ENCODE measurements around the gene ARHGAP26. TPM values are rescaled to one million over a fixed set of nuclear protein-coding genes. Genes with fewer than 3 reads are reported as not detected.

ARHGAP26 gene
- total RNA-seq, 1 donor, result 7.6 TPM

- no peak for TF ChIP-seq CTCF (IDR thresholded peaks at IDR 0.05; ENCODE audit: extremely low read depth, low read depth, low read length)
- no peak for DNase-seq (ENCODE audit: insufficient read length, low spot score, missing footprints)
- Histone ChIP-seq H3K36me3 (ENCODE audit: insufficient read depth, low read length) (no peaks in the 10 kb centered on the region), H3K4me3 (ENCODE audit: insufficient read depth, low read length) (no peak overlapping the region), H2AFZ (ENCODE audit: low read length) (no peak overlapping the region), H3K4me2 (ENCODE audit: insufficient read depth, low read length) (no peak overlapping the region), H4K20me1 (ENCODE audit: insufficient read depth, low read length) (no peaks in the 10 kb centered on the region), H3K4me1 (ENCODE audit: insufficient read depth, low read length) (peaks cover 19% of the 10 kb centered on the region), H3K9me3 (ENCODE audit: low read depth, low read length) (no peaks in the 10 kb centered on the region), H3K27me3 (ENCODE audit: insufficient read depth, low read length) (no peaks in the 10 kb centered on the region), H3K27ac (ENCODE audit: low read depth, low read length) (peak overlapping the region; percentile 21), H3K79me2 (ENCODE audit: insufficient read depth, low read length) (no peaks in the 10 kb centered on the region)
Observed at GRCh38 chr5:142959683-142960657, 189.8 kb downstream of the ARHGAP26 start.

GRCh38 chr5:142961440-142962173 lies 191.4 kb downstream of the ARHGAP26 start:
- Histone ChIP-seq H3K27ac (ENCODE audit: low read depth, low read length) (no peak overlapping the region), H3K79me2 (ENCODE audit: insufficient read depth, low read length) (no peaks in the 10 kb centered on the region), H3K4me3 (ENCODE audit: insufficient read depth, low read length) (no peak overlapping the region), H4K20me1 (ENCODE audit: insufficient read depth, low read length) (no peaks in the 10 kb centered on the region), H3K27me3 (ENCODE audit: insufficient read depth, low read length) (no peaks in the 10 kb centered on the region), H3K9me3 (ENCODE audit: low read depth, low read length) (no peaks in the 10 kb centered on the region), H3K36me3 (ENCODE audit: insufficient read depth, low read length) (no peaks in the 10 kb centered on the region), H3K4me2 (ENCODE audit: insufficient read depth, low read length) (no peak overlapping the region), H2AFZ (ENCODE audit: low read length) (no peak overlapping the region), H3K4me1 (ENCODE audit: insufficient read depth, low read length) (peaks cover 19% of the 10 kb centered on the region)
- DNase-seq (ENCODE audit: insufficient read length, low spot score, missing footprints), result no peak
- TF ChIP-seq CTCF (IDR thresholded peaks at IDR 0.05; ENCODE audit: extremely low read depth, low read depth, low read length), result no peak

- no peaks in the 10 kb centered on the region for H3K9me3 ChIP-seq (ENCODE audit: low read depth, low read length)
- no peak overlapping the region for H3K4me2 ChIP-seq (ENCODE audit: insufficient read depth, low read length)
- H4K20me1 ChIP-seq (ENCODE audit: insufficient read depth, low read length), result no peaks in the 10 kb centered on the region
- no peaks in the 10 kb centered on the region for H3K79me2 ChIP-seq (ENCODE audit: insufficient read depth, low read length)
- no peak for TF ChIP-seq CTCF (IDR thresholded peaks at IDR 0.05; ENCODE audit: extremely low read depth, low read depth, low read length)
- DNase-seq (ENCODE audit: insufficient read length, low spot score, missing footprints), result no peak
- H3K4me3 ChIP-seq (ENCODE audit: insufficient read depth, low read length), result no peak overlapping the region
- H2AFZ ChIP-seq (ENCODE audit: low read length), result no peak overlapping the region
- H3K27ac ChIP-seq (ENCODE audit: low read depth, low read length), result no peak overlapping the region
- H3K4me1 ChIP-seq (ENCODE audit: insufficient read depth, low read length), result peaks cover 19% of the 10 kb centered on the region
- no peaks in the 10 kb centered on the region for H3K36me3 ChIP-seq (ENCODE audit: insufficient read depth, low read length)
- H3K27me3 ChIP-seq (ENCODE audit: insufficient read depth, low read length), result no peaks in the 10 kb centered on the region
Observed at GRCh38 chr5:142962174-142962533, 192.0 kb downstream of the ARHGAP26 start.
